LoVo (cell line): Measurements from ENCODE around the gene CELF2.
"Not testable (repeated sequence)": the region's sequence is repeated elsewhere in the genome, so short reads cannot be mapped to it uniquely, and the experiment has no call there.

ENCODE experiments used
- DNase-seq: peaks from one replicate; pipeline ENCODE4 v3.0.0-alpha.2; 2016; ENCODE audit warnings: low spot score

Gene CELF2

GRCh38 chr10:11097686-11098085 lies 80.0 kb downstream of the CELF2 start:
- DNase-seq: no peak

- no peak for DNase-seq
Measured at GRCh38 chr10:11098666-11099065, 81.0 kb downstream of the CELF2 start.

DNA sequence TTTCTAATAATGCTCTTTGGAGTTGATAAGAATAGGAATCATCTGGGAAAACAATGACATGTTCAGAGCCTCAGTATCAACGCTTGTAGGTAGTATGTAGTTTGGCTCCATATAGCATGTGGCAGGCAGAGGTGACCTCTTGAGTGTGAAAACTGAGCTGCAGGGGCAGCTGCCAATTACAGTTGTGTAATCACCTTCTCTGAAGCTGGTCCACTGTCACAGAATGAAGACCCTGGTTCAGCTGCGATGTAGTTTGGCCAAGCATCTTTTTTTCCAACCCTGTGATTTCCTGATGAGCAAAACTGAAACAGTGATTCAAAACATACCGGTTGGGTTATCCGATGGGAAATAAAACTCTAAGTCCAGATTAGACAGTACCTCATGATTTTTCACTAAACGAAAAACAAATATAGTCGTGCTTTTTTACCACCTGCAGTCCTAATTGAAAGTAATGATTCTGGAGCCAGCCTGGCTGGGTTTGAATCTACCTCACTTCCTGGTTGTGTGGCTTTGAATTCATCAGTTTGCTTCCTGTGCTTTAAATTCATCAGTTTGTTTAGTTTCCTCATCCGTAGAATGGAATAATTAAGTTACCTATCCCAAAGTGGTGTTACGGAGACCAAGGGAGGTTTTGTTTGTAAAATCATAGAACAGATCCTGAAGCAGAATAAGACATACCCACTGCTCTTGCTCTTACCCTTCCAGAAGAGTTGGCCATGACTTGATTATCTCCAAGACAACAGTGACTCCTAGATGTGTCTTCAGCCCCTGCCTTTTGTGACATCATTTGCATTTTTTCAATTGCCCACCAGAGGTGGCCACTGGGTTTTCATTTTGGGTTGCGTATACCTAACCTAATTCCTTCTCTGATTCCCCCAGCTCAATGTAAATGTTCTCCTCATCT lies 87.4 kb downstream of the CELF2 start:
- DNase-seq: no peak

- DNase-seq: no peak
Measured at GRCh38 chr10:11105676-11106004, 88.0 kb downstream of the CELF2 start.

DNA sequence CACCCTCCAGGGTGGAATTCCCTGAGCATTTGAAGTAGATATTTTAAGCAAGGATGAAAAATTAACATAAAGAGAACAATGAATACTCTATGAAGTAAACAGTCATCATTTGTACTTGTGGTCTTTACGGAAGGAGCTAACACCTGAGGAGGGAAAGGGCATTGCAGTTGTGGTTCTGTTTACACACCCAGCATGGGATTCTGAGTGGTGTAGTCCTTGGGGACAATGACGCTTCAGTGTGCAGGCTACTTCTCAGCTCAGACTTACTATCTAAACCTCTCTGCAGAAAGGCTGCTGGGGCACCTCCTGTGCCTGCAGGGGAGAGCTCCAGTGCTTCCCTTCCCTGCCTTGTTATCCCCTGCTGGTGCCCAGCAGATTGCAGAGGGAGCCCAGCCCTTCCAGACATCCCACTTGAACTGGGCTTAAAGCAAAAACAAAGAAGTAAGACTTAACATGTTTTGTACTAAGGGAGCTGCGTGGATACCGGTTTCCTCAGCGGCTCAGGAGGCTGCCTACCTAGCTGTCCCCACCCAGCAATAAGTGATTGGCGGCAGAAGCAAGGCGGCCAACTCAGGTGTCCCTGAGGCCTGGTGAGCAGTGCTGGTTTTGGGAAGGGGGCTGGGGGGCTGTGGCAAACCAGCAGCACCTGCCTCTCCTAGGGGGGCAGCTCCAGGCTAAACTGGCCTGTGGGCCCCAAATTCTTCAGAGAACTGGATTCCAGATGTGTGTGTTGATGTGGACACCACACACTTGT lies 89.1 kb downstream of the CELF2 start:
- no peak for DNase-seq

- DNase-seq: no peak
Measured at GRCh38 chr10:11107948-11108347, 90.3 kb downstream of the CELF2 start.

DNA sequence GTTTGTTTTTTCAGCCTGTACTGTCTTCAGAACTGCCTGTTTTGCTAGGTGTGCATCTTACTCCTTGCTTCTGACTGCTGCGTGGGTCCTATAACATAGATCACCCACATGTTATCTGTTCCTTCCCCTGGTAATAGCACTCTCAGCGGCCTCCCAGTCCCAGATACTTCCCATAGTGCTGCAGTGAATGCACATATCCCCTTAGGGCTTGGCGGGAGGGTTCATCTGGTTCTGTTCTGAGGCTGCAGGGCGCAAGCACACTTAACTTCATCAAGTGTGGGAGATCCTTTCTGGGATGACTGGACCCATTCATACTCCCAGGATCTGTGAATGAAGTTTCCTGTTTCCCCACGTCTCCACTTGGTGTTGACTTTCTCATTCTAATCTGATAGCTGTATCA lies 90.7 kb downstream of the CELF2 start:
- DNase-seq: no peak

DNA sequence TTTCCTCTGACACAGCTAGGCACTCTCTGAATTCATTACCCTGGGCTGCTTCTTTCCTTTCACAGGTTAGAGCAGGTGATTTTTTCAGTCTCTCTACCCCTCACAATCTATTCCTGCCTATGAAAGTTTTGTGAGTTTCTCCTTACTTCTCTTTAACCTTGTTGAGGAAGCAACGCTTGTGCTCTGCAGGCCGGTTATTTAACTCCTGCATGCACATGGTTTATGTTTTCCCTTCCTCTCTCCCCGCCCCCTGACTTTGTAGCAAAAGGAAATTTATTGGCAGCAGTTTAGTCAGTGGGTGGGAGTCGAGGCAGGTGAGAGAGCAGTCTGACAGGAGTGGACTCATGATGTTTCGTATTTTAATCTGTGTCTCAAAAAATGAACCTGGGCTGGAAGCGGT lies 91.9 kb downstream of the CELF2 start:
- no peak for DNase-seq

- DNase-seq: no peak
Measured at GRCh38 chr10:11110539-11110938, 92.9 kb downstream of the CELF2 start.

GRCh38 chr10:11111490-11111889 lies 93.8 kb downstream of the CELF2 start:
- no peak for DNase-seq

DNA sequence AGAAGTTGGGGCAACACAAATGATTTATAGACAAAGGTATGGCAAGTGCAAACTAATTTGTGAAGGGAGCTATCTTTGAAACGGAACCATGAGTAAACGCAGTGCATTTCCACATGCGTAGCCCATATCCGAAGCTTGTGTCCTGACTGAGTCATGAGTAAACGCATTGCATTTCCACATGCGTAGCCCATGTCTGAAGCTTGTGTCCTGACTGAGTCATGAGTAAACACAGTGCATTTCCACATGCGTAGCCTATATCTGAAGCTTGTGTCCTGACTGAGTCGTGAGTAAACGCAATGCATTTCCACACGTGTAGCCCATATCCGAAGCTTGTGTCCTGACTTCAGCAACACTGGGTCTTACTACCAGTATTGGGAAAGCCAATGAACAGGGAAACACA lies 95.0 kb downstream of the CELF2 start:
- no peak for DNase-seq

DNA sequence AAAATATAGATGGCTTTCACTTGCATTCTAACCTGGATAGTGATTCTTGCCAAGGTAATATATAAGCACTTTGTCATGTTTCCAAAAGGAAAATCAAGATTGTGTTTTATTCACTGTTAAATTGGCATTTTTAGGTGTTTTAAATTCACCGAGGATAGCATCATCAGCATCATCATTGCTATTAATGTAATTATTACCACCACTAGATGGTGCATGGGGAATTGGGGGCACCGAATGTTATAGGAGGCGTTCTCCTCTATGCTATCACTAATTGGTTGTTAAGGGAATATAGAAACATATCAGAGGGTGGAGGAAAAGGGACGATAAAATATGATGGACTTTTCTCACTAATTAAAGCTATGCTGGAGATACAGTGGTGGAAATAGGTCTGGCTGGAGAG lies 95.5 kb downstream of the CELF2 start:
- DNase-seq: no peak

DNA sequence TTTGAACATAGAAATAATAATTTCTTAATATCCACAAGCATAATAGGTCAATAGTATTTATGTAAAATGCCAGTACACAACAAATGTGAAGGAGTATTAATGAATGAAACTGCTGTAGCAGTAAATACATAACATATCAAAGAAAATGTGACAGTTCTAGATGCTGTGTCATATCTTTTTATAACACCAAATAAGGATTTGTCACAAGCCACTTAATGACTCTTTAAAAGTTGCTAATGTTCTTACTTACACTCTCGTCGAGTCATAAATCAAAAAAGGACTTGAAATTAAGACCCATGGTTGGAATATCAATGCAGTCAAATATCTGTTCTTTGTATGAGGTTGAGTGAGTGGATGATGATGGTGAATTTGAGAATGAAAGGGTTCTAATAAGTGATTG lies 96.6 kb downstream of the CELF2 start:
- DNase-seq: no peak

GRCh38 chr10:11115337-11115736 lies 97.7 kb downstream of the CELF2 start:
- DNase-seq: no peak

DNA sequence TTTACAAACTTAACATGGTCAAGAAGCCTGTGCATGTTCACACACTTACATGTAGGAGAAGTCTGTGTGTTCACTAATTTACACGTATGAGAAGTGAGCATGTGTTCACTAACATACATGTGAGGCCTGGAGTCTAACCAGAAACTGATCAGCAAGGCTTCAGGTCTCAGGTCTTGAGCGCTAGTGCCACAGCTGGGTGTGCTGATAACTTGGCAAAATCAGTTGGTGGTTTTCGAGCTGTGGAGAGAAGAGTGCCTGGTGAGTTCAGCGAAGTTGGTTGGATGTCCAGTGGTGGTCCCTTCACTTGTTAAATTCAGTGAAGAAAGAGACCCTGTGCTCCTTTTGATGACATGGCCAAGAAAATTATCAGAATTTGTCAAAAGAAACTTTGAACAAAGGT lies 98.7 kb downstream of the CELF2 start:
- DNase-seq: no peak

DNA sequence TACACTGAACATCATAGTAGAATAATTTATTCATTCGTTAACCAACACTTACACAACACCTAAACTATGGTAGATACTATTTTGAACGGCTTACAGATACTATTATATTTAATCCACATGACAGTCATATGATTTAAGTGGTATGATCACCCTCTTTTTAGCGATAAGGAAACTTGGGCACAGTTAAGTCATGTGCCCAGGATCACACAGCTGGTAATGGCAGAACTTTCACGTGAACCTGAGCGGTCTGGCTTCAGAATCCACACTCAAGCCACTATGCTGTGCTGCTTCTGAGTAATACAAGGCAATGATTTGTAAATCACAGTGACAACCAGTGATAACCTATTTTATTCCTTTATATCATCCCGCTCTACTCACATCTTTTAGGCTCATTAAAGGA lies 99.1 kb downstream of the CELF2 start:
- no peak for DNase-seq

DNA sequence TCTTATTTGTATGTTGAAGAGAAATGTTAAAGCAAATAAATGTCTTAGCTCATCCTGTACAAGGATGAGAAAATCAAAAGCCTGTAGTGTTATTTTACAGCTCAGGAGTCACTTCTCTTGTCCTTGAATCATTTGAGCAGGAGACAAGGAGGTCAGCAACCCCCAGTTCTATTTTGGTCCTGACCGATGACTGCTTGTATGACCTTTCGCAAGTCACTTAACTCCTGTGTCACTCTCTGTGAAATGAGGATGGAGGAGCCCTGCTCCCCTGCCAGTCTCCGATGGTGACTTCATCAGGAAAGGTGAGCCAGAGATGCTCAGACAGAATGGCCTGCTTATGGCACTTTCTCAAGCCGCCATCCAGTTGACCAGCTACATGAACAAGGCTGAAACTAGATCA lies 101.0 kb downstream of the CELF2 start:
- no peak for DNase-seq

DNA sequence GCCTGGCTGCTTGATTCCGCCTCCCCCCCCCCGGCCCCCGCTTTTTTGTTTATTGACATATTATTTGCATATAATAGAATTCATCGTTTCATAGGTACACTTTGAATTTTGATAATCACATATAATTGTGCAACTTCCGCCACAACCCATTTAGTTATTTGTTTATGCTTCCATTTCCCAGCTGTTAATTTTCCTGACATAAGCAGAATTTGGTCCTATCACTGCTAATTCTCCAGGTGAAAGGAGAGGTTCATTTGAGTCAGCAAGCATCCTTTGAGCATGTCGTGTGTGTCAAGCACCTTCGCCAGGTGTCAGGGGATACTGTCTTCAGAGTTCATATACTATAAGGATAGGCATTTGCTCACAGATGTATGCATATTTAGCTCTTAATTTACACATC lies 102.2 kb downstream of the CELF2 start:
- DNase-seq: no peak

- DNase-seq: no peak
Measured at GRCh38 chr10:11120711-11121110, 103.0 kb downstream of the CELF2 start.

- DNase-seq: not testable (repeated sequence)
Measured at GRCh38 chr10:11123892-11124291, 106.2 kb downstream of the CELF2 start.

DNA sequence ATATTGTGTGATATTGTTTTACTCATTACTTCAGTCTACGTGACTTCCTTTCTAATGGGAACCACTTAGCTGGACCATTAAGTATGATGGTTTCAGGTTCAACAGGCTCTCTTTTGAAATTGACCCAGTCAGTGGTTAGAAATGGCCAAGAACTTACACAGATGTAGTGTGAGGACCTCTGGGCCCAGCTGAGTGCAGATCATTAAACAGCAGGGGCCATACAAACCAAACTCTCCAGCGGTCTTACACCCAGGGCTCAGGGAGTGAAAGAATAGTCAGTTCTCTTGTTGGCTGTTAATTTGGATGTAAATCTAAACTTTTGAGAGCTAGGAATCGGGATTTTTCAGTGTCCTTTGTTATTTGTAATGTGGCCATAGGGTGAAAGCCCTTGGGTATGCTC lies 107.3 kb downstream of the CELF2 start:
- DNase-seq: no peak

GRCh38 chr10:11127017-11127416 lies 109.3 kb downstream of the CELF2 start:
- not testable (repeated sequence) for DNase-seq

- no peak for DNase-seq
Measured at GRCh38 chr10:11131112-11131639, 113.5 kb downstream of the CELF2 start.
